K562 (cell line): Measurements from ENCODE around the gene PCNX2. TPM values are rescaled to one million over a fixed set of nuclear protein-coding genes. Genes with fewer than 3 reads are reported as not detected.

Source experiments
- ATAC-seq: fragments of 200-7000 bp; cut with Tn5 transposase; 3 replicates; pipeline ENCODE4 v1.9.1; 2020; ENCODE audit warnings: moderate library complexity
- BruUV-seq: library from RNA; stranded (reverse); fragments of 400-500 nt; replicated peaks from 2 replicates; lab custom pipeline; 2021; lab: Mats Ljungman, UMichigan
- CTCF ChIA-PET: fragments of 300-600 bp; formaldehyde crosslinking; extraction: SDS; loops from one replicate; lab custom pipeline; 2021; ENCODE audit warnings: low intra/inter-chr PET ratio; lab: Yijun Ruan, JAX
- POLR2A ChIA-PET: fragments of 300-600, 350-650 bp; sonication (Branson Sonifier 250); formaldehyde crosslinking; extraction: SDS; loops from one replicate; lab custom pipeline; 2021; ENCODE audit warnings: antibody characterized with exemption, inconsistent platforms; lab: Yijun Ruan, JAX
- DNase-seq, 4 experiments: peaks; one replicate each; pipeline versions ENCODE4 v3.0.0 to v3.0.0-alpha.2; 2011 to 2018; ENCODE audit warnings: low spot score in 3 of 4, mixed read lengths in 3 of 4; ENCODE audit errors: extremely low read depth in 1 of 4
- FAIRE-seq: peaks from 2 replicates; lab custom pipeline; 2011; peaks lifted over from hg19 to GRCh38; lab: Jason Lieb, UNC
- H2AFZ ChIP-seq: 2 replicates; pipeline ENCODE4 v1.6.0; 2011; ENCODE audit warnings: low read depth, low read length, control low read depth, inconsistent platforms
- H3K27ac ChIP-seq: fragments of 200-600 bp; 3 replicates; pipeline ENCODE4 v1.8.0; 2011; ENCODE audit warnings: low read depth, mild to moderate bottlenecking, control low read depth, inconsistent platforms, low read length, moderate library complexity, mixed read lengths; ENCODE audit errors: extremely low read depth
- H3K27me3 ChIP-seq, 2 experiments: fragments of 300-600 bp in 1 of 2; 2 replicates in 1 of 2; 3 replicates in 1 of 2; pipeline versions ENCODE4 v1.6.0 to v1.8.0; 2011; ENCODE audit warnings: inconsistent platforms in 2 of 2, low read length in 2 of 2, mild to moderate bottlenecking in 1 of 2, mixed read lengths in 1 of 2, moderate library complexity in 1 of 2; ENCODE audit not compliant: control insufficient read depth in 2 of 2, insufficient read depth in 2 of 2
- H3K36me3 ChIP-seq: fragments of 300-600 bp; 3 replicates; pipeline ENCODE4 v1.8.0; 2011; ENCODE audit warnings: mild to moderate bottlenecking, low read length, inconsistent platforms; ENCODE audit not compliant: control insufficient read depth, insufficient read depth
- H3K4me1 ChIP-seq, 2 experiments: fragments of 200-600 bp in 1 of 2; replicated peaks in 1 of 2; 2 replicates in 1 of 2; 3 replicates in 1 of 2; pipeline versions ENCODE4 v1.5.1 to v1.8.0; 2011; ENCODE audit warnings: inconsistent platforms in 2 of 2, low read length in 2 of 2, mild to moderate bottlenecking in 1 of 2, mixed read lengths in 1 of 2, moderate library complexity in 1 of 2; ENCODE audit not compliant: control insufficient read depth in 2 of 2, insufficient read depth in 2 of 2
- H3K4me2 ChIP-seq: 2 replicates; pipeline ENCODE4 v1.6.1; 2011; ENCODE audit warnings: low read length, control low read depth, inconsistent platforms, mixed read lengths; ENCODE audit not compliant: insufficient read depth
- H3K4me3 ChIP-seq: fragments of 200-600 bp; sonication (generic), shearing (Covaris generic); 2 replicates; pipeline ENCODE4 v1.5.1; 2016; ENCODE audit warnings: control low read depth, inconsistent platforms
- H3K79me2 ChIP-seq: fragments of 200-600 bp; 3 replicates; pipeline ENCODE4 v1.8.0; 2011; ENCODE audit warnings: low read length, inconsistent platforms; ENCODE audit not compliant: control insufficient read depth, insufficient read depth
- H3K9ac ChIP-seq, 2 experiments: 2 replicates each; pipeline versions ENCODE4 v1.6.0 to v1.6.1; 2011; ENCODE audit warnings: low read depth in 2 of 2, low read length in 2 of 2, control low read depth in 1 of 2, inconsistent platforms in 1 of 2, mild to moderate bottlenecking in 1 of 2, mixed read lengths in 1 of 2; ENCODE audit not compliant: insufficient read depth in 1 of 2
- H3K9me1 ChIP-seq: one replicate; pipeline ENCODE4 v1.6.0; 2011; ENCODE audit warnings: inconsistent platforms, mild to moderate bottlenecking, low read length, moderate library complexity; ENCODE audit not compliant: control insufficient read depth, insufficient read depth
- H3K9me3 ChIP-seq: replicated peaks from 2 replicates; pipeline ENCODE4 v1.5.1; 2011; ENCODE audit warnings: low read depth, low read length, inconsistent platforms; ENCODE audit not compliant: control insufficient read depth, insufficient read depth
- H4K20me1 ChIP-seq: replicated peaks from 2 replicates; pipeline ENCODE4 v1.6.1; 2011; ENCODE audit warnings: low read length, inconsistent platforms, mixed read lengths; ENCODE audit not compliant: control insufficient read depth, insufficient read depth
- BMI1 ChIP-seq: fragments of 150-350 bp; IDR thresholded peaks from 2 replicates; pipeline ENCODE4 v1.6.1; 2014; ENCODE audit warnings: low read length
- CTCF ChIP-seq, 3 experiments: IDR thresholded peaks in 2 of 3; conservative IDR thresholded peaks in 1 of 3; 2 replicates each; pipeline ENCODE4 v1.5.1; 2011 to 2012; ENCODE audit warnings: low read length in 3 of 3, mild to moderate bottlenecking in 3 of 3, control low read depth in 2 of 3, improper control_type of control experiment in 1 of 3, inconsistent platforms in 1 of 3, low read depth in 1 of 3, mixed read lengths in 1 of 3, moderate library complexity in 1 of 3; ENCODE audit not compliant: insufficient read depth in 2 of 3
- NR3C1 ChIP-seq: sonication (generic); formaldehyde crosslinking; IDR thresholded peaks from 2 replicates; pipeline ENCODE4 v1.8.1; 2022; ENCODE audit warnings: missing genetic modification reagents
- TRIM24 ChIP-seq, 2 experiments: fragments of 450-650 bp; IDR thresholded peaks; 2 replicates each; pipeline ENCODE4 v1.6.1; 2016
- YBX1 ChIP-seq: fragments of 450-650 bp; IDR thresholded peaks from 2 replicates; pipeline ENCODE4 v1.7.1; 2016; ENCODE audit warnings: mild to moderate bottlenecking
- ZNF584 ChIP-seq: fragments of 200-800 bp; sonication (Bioruptor generic); IDR thresholded peaks from 2 replicates; pipeline ENCODE4 v1.6.1; 2016; ENCODE audit warnings: low read depth, mild to moderate bottlenecking, missing genetic modification characterization, missing compliant biosample characterization
- whole genome bisulfite sequencing: fragments of 100-300 bp; shearing (Covaris generic); methylation state at CpG from one replicate; pipeline ENCODE4 v1.1.6; 2016; ENCODE audit warnings: low coverage, mixed read lengths; ENCODE audit not compliant: insufficient coverage; ENCODE audit errors: missing lambda C conversion rate; 5-methylcytosine and 5-hydroxymethylcytosine counted together
- in situ Hi-C: fragments of 300-500 bp; cut with MboI; formaldehyde crosslinking; loops from 4 replicates; pipeline ENCODE4 v1.15.0; 2018; ENCODE audit warnings: inconsistent platforms, mixed read lengths
- intact Hi-C: fragments of 100-400 bp; cut with micrococcal nuclease; formaldehyde crosslinking; loops from 2 replicates; pipeline ENCODE4 v1.14.2; 2022
- polyA plus RNA-seq, 8 experiments: library from polyadenylated mRNA; depleted of rRNA in 4 of 8; stranded (reverse) in 5 of 8; unstranded in 3 of 8; fragments of >200 nt; fragmentation: Nextera tagmentation in 2 of 8; fragmentation: Illumina TruSeq in 1 of 8; extraction: Ambion mirVana in 2 of 8; extraction: Trizol in 1 of 8; gene quantifications; 2 replicates each; pipeline versions ENCODE4 v1.2.1 to v1.2.3, GENCODE V29; 2011 to 2014; ENCODE audit warnings: inconsistent platforms in 1 of 8, missing spikeins in 1 of 8
- total RNA-seq, 7 experiments: library from RNA; depleted of rRNA in 6 of 7; stranded (reverse); fragments of >200 nt in 6 of 7; fragmentation: Illumina TruSeq in 2 of 7; extraction: Trizol in 2 of 7; gene quantifications; 2 replicates each; pipeline versions ENCODE4 v1.2.1 to v1.2.3, GENCODE V29; 2011 to 2021; ENCODE audit warnings: low replicate concordance in 1 of 7

Gene PCNX2
- total and polyA plus RNA-seq, 9 of the 15 experiments (the other 6 are each of a cell fraction or from before 2014, with no cell fraction given): 0.07 to 0.33 TPM; not detected in 7

- Histone ChIP-seq H3K4me1 (peaks cover 0 to 5% of the 10 kb centered on the region in 2 experiments; a peak in 1 of 5 replicates), H3K27ac (no peak overlapping the region), H3K9me3 (no peaks in the 10 kb centered on the region), H3K36me3 (no peaks in the 10 kb centered on the region), H3K4me2 (no peak overlapping the region), H4K20me1 (no peaks in the 10 kb centered on the region), H3K9me1 (no peaks in the 10 kb centered on the region), H3K9ac (no peak overlapping the region), H2AFZ (no peak overlapping the region), H3K27me3 (peaks cover 5 to 7% of the 10 kb centered on the region in 2 experiments; a peak in 3 of 5 replicates), H3K4me3 (no peak overlapping the region), H3K79me2 (no peaks in the 10 kb centered on the region)
- intact Hi-C loops: no loop called here
- CTCF ChIA-PET: no interaction called here
- 0% methylated on average over 5 of the region's 5 CpGs for WGBS
- TF ChIP-seq YBX1 (no peak), ZNF584 (CRISPR knock-in tag) (no peak), BMI1 (no peak), TRIM24 (IDR thresholded peaks at IDR 0.05) (no peak), CTCF (IDR thresholded peaks at IDR 0.05 in 2 of 3, conservative IDR thresholded peaks at IDR 0.05 in 1 of 3; ENCODE audit: insufficient read depth in 2 of 3, low read depth in 1 of 3, low read length in 3 of 3) (no peak), NR3C1 (no peak)
- POLR2A ChIA-PET: no interaction called here
- FAIRE-seq: no peak
- in situ Hi-C loops: no loop called here
- DNase-seq: no peak
- BruUV-seq: no TSS peak
- ATAC-seq: no peak
Measured at GRCh38 chr1:233290396-233291034, 5.0 kb downstream of the PCNX2 start.
